Skin of body (tissue), 2 donors: ENCODE data around the gene PTS. TPM values are rescaled to one million over a fixed set of nuclear protein-coding genes. Genes with fewer than 3 reads are reported as not detected.
"Not testable (repeated sequence)": the region's sequence is repeated elsewhere in the genome, so short reads cannot be mapped to it uniquely, and the experiment has no call there.

ENCODE experiments used
- DNase-seq: peaks from one replicate; lab custom pipeline; 2025; lab: John Stamatoyannopoulos, UW
- total RNA-seq: library from RNA; depleted of rRNA; stranded (reverse); fragments of >200 nt; gene quantifications from one replicate; pipeline ENCODE4 v1.2.3, GENCODE V29; 2014

PTS gene
- total RNA-seq, result 28.9 TPM

DNA sequence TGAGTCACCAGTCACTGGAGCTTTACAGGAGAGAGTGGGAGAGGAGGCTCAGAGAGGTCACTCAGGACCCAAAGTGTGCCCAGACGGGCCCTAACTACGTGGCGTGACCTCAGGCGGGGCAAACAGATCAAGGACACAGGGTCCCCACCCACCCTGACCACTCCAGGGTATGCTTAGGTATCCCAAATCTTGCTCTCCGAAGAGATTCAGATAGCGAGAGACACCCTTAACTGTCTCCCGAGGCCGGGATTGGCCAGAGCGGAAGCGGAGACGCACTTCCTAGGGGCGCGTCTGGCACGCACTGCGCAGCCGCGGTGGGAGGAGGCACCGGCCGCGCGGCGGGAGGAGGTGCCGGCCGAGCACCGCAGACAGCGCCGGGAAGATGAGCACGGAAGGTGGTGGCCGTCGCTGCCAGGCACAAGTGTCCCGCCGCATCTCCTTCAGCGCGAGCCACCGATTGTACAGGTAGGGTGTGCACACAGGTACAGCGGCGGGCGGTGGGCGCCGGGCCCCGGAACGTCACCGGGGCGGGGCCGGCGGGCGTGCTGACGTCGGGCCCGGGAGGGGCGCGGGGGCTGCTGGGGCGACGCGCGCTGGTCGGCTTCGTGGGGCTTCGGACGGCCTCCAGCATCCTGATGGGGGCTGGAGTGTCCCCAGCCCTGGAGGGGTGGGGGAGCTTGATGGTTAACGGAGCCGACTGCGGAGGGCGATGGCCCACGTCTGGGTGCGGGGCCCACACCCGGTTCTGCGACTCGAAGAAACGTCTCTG is at the start of gene PTS:
TSS of gene PTS (plus strand) at position 367 of the 769 bp plus-strand sequence. CDS start at position 383, 16 bp downstream.
- DNase-seq, result peak; percentile 83

DNA sequence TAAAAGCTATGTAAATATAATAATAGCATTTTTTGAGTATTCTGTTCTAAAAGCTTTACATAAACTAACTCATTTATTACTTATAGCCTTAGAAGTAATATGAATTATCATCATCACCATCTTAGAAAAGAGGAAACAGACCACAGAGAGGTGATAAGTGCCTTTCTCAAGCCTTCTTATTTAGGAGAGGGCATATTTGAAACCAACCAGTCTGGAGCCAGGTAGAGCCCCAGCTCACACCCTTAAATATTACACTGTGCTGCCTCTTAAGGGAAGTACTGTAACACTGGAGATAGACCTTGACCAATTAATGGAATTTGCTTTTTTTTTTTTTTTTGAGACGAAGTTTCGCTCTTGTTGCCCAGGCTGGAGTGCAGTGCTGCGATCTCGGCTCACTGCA is 48.6 kb upstream of the PTS start:
- no peak for DNase-seq

DNA sequence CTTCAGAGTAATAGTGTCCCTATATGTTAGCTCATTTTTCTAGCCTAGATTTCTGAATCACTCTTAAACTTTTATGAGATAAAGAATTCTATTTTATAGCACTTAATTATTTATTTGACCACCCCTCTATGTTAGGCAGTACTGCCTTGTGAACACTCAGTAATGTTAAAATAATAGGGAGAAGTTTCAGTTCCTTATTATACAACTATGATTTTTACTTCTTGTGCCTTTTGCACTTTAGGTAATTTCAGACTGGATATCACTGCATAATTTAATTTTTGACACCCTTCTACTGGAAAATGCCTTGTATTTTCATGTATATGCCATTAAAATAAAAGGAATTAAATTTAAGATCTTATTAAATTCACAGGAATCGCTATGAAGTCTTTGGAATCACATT is 47.8 kb upstream of the PTS start:
- DNase-seq, result no peak

DNA sequence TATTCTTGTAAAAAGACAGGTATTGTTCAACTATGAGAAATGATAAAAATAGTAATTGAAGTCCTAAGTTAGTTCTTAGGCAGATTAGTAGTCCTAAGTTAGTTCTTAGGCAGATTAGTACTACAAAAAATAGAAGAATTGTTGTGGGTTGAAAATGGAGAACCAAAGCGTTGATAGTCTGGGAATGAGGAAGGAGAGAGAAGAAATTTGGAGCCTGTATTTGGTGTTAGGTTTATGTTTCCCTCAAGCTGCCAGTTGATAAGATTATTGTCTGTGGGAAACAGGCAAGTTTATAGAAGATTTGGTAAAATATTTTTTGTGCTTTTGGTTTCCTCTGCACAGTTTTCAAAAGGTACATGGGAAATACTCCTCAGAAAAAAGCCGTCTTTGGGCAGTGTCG is 47.3 kb upstream of the PTS start:
- DNase-seq, result no peak

DNA sequence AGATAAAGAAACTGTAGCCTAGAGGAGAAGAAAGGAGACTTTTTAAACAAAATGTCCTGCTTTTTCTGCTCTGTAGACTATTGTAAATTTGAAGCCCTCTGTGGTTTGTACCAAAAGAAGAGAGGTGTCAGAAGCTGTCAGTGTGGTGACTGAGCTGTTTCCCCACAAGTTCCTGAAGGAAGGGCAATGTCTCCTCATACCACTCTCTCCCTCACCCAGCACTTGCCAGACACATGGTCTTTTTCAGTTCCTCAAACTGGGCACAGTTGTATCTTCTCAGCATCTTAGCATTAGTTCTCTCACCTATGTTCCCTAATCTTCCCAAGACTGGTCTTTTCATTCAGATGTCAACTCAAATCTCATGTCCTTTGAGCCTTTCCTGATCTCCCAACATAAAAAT is 46.6 kb upstream of the PTS start:
- DNase-seq, result no peak

DNA sequence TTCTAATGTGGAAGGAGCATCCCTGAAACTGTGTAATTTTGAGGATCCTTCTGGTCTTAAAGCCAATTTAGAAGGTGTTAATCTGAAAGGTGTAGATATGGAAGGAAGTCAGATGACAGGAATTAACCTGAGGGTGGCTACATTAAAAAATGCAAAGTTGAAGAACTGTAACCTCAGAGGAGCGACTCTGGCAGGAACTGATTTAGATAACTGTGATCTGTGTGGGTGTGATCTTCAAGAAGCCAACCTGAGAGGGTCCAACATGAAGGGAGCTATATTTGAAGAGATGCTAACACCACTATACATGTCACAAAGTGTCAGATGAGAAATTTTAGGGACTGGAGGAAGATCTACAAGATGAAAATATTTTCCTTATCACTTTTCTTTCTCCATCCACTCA is 43.4 kb upstream of the PTS start:
- DNase-seq, result no peak

DNA sequence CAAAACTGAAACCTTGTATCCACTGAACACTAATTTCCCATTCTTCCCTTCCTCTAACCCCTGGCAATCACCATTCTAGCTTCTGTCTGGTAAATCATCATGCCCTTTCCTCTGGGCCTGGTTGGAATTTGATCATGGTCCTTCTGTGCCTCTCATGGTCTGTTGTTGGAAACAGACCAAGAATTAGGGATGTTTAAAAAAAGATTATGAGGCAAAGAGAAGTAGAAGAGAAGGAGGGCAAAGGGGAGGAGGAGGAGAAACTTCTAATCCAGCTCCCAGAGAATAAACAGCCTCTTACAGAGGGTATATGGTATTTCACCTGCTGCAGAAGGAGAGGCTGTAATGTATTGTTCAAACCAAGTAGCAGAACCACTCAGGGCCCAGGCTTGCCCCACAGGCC is 40.3 kb upstream of the PTS start:
- no peak for DNase-seq

DNA sequence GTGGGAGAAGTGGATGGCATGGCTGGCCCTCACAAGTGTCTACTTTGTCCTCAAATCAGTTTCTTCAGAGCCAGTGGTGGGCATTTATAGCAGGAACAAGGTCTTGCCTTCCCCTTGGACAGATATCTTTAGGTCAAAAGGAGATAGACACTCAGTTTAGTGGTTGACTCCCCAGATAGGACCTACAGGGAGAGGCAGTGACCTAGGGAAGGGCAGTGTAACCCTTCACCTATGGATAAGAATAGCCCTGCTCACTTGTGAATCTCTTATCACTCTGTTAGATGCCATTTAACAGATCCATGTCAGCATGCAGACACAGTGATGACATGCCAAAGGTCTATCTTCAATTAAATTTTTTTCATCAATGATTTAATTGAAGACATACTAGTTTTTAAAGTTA is 39.9 kb upstream of the PTS start:
- no peak for DNase-seq

DNA sequence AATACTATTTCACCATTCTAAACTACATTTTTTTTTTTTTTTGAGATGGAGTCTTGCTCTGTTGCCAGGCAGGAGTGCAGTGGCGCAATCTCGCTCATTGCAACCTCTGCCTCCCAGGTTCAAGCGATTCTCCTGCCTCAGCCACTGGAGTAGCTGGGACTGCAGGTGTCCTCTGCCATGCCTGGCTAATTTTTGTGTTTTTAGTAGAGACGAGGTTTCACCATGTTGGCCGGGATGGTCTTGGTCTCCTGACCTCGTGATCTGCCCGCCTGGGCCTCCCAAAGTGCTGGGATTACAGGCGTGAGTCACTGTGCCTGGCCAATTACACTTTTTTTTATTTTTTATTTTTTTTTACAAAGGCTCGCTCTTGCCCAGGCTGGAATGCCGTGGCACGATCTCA is 31.1 kb upstream of the PTS start:
- not testable (repeated sequence) for DNase-seq

DNA sequence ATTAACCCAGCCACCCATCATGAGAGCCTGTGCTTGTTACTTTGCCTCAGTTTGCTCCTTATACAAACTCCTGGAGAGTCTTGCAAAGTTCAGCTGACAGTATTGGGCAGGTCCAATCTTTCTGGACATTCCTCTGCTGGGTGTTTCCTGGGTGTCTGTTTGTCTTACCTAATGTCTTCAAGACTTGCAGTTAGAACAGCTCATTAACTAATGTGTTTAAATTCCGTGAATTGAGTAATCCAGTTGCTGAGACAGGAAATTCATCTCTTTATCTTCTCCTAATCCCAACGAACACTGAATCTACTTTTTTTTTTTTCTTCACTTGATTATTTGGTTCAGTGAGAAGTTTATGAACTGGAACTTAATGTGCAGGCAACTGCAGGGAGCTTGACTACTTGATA is 30.3 kb upstream of the PTS start:
- DNase-seq, result no peak

DNA sequence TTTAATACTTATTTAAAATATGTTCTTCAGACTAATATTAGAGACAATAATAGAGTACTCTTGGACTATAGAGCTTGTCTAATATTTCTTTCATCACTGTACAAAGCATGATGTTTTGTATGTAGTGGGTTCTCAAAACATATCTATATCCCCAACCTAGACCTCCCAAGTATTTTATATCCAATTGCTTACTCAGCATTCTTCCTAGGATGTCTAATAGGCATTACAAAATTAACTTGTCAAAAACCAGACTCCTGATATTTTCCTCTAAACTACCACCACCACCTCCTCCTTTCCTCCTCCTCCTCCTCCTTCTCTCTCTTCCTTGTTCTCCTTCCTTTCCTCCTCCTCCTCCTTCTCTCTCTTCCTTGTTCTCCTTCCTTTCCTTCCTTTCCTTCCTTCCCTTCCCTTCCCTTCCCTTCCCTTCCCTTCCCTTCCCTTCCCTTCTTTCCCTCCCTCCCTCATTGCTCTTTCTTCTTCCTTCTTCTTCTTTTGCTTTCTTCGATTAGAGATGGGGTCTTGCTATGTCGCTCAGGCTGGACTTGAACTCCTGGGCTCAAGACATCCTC is 29.6 kb upstream of the PTS start:
- no peak for DNase-seq

DNA sequence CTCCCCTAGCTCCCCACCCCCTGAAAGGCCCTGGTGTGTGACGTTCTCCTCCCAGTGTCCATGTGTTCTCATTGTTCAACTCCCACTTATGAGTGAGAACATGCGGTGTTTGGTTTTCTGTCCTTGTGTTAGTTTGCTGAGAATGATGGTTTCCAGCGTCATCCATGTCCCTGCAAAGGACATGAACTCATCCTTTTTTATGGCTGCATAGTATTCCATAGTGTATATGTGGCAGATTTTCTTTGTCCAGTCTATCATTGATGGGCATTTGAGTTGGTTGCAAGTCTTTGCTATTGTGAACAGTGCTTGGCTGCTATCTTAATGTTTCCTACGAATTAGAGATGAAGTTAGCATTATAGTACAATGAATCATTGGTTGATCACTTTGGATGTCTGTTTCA is 27.1 kb upstream of the PTS start:
- not testable (repeated sequence) for DNase-seq

DNA sequence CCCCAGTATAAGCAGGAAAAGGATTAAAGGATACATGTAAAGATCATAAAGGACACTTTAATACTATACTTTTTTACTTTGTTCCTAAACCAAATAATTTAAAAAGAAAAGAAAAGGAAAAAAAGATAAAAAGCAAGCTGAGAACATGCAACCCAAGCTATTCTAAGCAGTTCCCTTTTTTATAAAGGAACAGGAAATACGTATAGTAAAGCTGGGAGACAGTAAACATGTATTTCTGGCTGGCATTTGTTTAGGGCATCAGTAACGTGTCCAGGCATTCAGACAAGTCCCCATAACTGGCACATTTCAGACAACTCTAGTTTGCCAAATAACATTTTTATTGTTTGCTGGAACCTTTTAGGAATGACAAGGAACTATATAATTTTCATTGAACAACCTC is 26.0 kb upstream of the PTS start:
- DNase-seq, result no peak

DNA sequence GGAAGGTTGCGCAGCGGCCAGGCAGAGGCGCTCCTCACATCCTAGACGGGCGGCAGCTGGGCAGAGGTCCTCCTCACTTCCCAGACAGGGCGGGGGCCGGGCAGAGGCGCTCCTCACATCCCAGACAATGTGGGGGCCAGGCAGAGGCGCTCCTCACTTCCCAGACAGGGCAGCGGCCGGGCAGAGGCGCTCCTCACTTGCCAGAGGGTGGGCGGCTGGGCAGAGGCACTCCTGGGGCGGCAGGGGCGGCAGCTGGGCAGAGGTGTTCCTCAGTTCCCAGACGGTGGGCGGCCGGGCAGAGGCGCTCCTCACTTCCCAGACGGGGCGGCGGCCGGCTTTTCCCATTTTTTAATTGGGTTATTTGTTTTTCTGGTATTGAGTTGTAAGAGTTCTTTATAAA is 20.2 kb upstream of the PTS start:
- DNase-seq, result no peak

DNA sequence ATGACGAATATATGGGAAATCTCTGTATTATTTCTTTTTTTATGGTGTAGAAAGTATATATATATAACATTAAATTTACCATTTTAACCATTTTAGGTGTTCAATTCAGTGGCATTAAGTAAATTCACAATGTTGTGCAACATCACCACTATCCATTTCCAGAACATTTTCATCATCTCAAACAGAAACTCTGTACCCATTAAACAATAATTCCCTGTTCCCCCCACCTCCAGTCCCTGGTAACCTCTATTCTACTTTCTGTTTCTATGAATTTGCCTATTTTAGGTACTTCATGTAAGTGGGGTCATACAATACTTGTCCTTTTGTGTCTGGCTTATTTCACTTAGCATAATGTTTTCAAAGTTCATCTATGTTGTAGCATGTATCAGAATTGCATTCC is 15.3 kb upstream of the PTS start:
- no peak for DNase-seq

DNA sequence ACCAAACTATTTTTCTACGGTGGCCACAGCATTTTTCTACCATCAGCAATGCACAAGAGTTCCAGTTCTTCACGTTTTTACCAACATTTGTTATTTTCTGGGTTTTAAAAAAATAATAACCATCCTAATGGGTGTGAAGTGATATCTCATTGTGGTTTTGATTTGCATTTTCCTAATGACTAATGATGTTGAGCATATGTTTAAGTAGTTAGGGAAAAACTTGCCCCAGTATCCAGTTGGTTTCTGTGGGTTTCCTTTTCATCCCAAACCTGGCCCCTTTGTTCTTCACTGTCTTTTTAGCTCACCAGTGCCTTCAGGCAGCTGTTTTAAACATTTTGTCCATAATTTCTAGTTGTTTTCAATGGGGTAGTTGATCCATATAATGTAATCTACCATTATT is 14.7 kb upstream of the PTS start:
- DNase-seq, result no peak

DNA sequence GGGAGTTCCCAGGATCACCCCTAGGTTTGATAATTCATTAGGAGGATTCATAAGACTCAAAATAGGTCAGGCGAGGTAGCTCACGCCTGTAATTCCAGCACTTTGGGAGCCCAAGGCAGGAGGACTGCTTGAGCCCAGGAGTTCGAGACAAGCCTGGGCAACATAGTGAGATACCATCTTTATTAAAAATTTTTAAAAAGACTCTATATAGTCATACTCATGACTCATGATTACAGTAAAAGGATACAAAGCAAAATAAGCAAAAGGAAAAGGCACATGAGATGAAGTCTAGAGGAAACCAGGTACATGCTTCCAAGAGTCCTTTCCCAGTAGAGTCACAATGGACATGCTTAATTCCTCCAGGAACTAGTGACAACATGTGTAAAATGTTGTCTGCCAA is 13.9 kb upstream of the PTS start:
- DNase-seq, result no peak

DNA sequence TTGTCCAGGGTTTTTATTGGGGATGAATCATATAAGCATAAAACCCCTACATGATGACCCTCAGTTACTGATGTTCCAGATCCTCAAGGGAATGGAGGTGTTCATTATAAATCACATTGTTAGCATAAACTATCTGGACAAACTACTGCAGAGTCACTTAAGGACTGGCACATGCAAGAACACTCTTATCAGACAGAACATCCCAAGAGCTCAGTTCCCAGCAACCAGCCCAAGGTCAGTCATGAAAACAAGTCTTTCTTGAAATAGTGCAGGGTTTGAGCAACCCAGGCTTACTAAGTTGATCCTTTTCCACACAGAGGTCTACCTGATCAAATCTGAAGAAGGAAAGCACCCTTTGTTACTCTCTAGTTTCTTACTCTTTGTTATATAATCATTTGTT is 13.5 kb upstream of the PTS start:
- DNase-seq, result no peak

DNA sequence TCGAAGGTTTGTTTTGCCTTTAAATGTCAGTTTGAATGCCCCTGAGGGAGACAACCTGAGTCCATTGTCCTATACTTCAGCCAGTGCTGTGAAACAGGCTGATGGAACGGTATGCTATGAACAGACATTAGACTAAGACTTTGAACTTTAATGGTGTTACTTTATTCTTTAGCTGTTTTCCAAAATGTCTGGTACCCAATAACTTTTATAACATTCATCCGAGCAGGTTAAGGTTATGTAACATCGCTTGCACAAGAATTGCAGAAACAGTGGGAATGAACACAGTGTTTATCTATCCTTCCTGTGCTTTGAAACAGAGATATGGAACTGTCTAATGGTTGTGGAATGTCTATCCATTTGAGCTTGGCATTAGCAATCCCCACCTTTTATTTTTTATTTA is 12.5 kb upstream of the PTS start:
- DNase-seq, result no peak

DNA sequence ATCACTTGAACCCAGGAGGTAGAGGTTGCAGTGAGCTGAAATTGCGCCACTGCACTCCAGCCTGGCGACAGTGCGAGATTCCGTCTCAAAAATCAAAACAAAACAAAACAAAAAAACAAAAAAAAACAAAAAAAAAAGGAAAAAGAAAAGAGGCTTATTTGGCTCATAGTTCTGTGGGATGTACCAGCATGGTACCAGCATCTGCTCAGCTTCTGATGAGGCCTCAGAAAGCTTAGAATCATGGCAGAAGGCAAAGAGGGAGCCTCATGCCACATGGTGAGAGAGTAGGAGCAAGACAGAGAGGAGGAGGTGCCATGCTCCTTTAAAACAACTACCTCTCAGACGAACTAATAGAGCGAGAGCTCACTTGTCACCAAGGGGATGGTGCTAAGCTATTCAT is 10.6 kb upstream of the PTS start:
- DNase-seq, result no peak

DNA sequence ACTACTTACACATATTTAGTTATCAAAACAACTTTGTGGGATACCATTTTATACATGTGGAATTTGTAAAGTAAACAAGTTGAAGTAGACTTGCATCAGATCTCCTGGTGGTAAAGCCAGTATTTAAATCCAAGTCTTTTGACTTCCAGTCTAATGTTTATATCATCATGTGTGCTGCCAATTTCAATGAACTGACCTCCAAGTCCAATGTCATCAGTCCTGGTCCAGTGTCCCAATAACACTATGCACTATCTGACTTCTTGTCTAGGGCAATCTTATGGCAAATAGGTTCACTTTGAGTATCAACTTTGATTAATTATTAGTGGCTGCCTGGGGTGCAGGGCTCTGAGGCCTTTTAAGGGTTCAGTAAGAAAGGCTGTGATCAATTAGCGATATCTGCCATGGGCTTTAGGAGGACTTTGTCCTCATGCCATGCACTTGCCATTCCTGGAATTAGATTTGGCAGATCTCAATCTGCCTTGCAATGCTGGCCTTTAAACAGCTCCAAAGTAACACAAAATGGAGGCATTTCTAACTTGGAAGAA is 9.6 kb upstream of the PTS start:
- no peak for DNase-seq

DNA sequence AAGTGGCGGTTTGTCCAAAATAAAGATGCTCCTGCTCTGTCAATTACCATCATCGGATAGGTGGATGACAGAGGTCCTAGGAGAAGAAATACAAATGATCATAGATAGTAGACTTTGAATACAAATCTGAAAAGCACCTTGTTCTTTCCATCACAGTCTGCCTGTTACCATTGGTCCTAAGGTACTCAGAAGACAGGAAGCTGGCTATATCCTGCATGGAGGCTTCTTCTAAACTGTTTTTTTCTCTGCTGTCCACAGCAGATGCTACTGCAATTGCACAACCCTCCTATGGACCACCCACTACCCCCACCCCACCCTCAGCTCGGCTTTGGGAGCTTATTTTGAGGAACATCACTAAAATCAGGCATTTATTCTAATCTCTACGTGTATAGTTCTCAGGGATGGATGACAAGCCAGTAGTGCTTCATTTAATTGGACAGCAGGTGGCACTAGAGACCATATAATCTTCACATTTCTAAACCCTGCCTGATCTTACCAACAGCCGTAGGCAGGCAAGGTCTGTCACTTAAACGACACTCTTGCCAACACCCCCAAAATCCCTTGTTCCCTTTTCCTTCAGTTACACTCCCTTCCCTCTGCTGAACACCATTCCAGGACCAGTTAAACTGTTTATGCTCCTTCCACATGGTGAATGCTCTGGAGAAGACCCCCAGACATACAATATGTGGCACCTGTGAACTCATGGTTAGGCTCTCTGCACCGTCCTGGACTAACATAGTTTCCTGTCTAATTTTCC is 6.6 kb upstream of the PTS start:
- DNase-seq, result peak; percentile 31
